ENCODE data around the gene DNAJC19.
"Not testable (repeated sequence)": the region's sequence is repeated elsewhere in the genome, so short reads cannot be mapped to it uniquely, and the experiment has no call there.

DNA sequence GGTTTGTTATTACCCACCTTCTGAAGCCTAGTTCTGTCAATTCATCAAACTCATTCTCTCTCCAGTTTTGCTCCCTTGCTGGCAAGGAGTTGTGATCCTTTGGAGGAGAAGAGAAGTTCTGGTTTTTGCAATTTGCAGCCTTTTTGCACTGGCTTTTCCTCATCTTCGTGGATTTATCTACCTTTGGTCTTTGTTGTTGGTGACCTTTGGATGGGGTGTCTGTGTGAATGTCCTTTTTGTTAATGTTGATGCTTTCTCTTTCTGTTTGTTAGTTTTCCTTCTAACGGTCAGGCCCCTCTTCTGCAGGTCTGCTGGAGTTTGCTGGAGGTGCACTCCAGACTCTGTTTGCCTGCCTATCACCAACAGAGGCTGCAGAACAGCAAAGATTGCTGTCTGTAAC lies 13.9 kb upstream of the DNAJC19 start:
- TF ChIP-seq, protein P1, sequence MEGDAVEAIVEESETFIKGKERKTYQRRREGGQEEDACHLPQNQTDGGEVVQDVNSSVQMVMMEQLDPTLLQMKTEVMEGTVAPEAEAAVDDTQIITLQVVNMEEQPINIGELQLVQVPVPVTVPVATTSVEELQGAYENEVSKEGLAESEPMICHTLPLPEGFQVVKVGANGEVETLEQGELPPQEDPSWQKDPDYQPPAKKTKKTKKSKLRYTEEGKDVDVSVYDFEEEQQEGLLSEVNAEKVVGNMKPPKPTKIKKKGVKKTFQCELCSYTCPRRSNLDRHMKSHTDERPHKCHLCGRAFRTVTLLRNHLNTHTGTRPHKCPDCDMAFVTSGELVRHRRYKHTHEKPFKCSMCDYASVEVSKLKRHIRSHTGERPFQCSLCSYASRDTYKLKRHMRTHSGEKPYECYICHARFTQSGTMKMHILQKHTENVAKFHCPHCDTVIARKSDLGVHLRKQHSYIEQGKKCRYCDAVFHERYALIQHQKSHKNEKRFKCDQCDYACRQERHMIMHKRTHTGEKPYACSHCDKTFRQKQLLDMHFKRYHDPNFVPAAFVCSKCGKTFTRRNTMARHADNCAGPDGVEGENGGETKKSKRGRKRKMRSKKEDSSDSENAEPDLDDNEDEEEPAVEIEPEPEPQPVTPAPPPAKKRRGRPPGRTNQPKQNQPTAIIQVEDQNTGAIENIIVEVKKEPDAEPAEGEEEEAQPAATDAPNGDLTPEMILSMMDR (conservative IDR thresholded peaks at IDR 0.05; ENCODE audit: low read length): not testable (repeated sequence)
- not testable (repeated sequence) for TF ChIP-seq EZH2phosphoT487 (IDR thresholded peaks at IDR 0.05; ENCODE audit: borderline replicate concordance)

Data from Loucy (cell line).